A673 (cell line): ENCODE results near the gene LIPM.

Experiments used
- CTCF ChIP-seq: fragments of 300-800, 200-600 bp; sonication (generic); conservative IDR thresholded peaks from 2 replicates; pipeline ENCODE4 v1.5.1; 2017; ENCODE audit warnings: low read depth, mild to moderate bottlenecking, antibody characterized with exemption, low read length, moderate library complexity, mixed read lengths
- EZH2 ChIP-seq: fragments of 200-600 bp; sonication (generic); IDR thresholded peaks from 2 replicates; pipeline ENCODE4 v1.6.1; 2017; ENCODE audit warnings: borderline replicate concordance, low read depth, mild to moderate bottlenecking, mixed read lengths, antibody characterized with exemption, low read length; ENCODE audit not compliant: poor library complexity, severe bottlenecking

GRCh38 chr10:88827671-88828070 lies 25.1 kb downstream of the LIPM start:
- no peak for TF ChIP-seq CTCF
- no peak for TF ChIP-seq EZH2
